Right lobe of liver (tissue), 4 donors: ENCODE results near the gene DCAF5.

Experiments used
- CTCF ChIP-seq, 4 donors: fragments of 200-600 bp in 3 of 4; fragments of 450-650 bp in 1 of 4; IDR thresholded peaks; one replicate each; pipeline versions ENCODE4 v1.5.1 to v1.8.0; 2016 to 2022; ENCODE audit warnings: antibody characterized with exemption in 4 of 4, mild to moderate bottlenecking in 2 of 4
- POLR2A ChIP-seq: fragments of 450-650 bp; IDR thresholded peaks from one replicate; pipeline ENCODE4 v1.6.1; 2017; ENCODE audit warnings: antibody characterized with exemption, mild to moderate bottlenecking
- donor health status: DM: no; HTN: no; CAD: no.
- donor health status: DM: no; HTN: no; CAD: no.
- donor health status: DM: no; HTN: yes; CAD: no.

- TF ChIP-seq CTCF (IDR thresholded peaks at IDR 0.05) (no peak), POLR2A (no peak)
Measured at GRCh38 chr14:69017706-69018105, 135.2 kb downstream of the DCAF5 start.
